Measurements from ENCODE around the gene BST1. TPM values are rescaled to one million over a fixed set of nuclear protein-coding genes. Genes with fewer than 3 reads are reported as not detected.
A peak's percentile ranks its signal among the peaks of the same experiment; 100 is the strongest.

Gene BST1
- total RNA-seq, 3 donors from 2014 or later (not counting 1 experiment from before 2014, with no cell fraction given): 1.8 to 6.4 (median 2.2) TPM

DNA sequence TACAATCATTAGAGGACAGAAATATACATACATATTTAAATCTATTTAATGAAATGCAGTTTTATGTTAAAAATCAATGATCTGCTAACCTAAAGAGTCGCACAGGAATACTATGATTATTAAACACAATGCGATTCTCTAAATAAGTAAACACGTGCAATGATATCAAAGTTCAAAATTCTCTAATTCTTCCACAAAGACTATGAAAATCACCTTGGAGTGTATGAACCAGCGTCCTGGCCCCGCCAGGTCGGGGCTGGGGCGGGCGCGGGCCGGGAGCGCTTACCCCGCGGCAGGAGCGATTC, 21.8 kb upstream of the BST1 start:
- H3K4me3 ChIP-seq (ENCODE audit: low read length): peak overlapping the region; percentile 93
- Mint-ChIP-seq H3K9me3 (no peaks in the 10 kb centered on the region), H3K27me3 (ENCODE audit: low read depth in 2 of 2) (no peaks in the 10 kb centered on the region), H3K36me3 (no peaks in the 10 kb centered on the region), H3K4me3 (peak overlapping the region; percentile 93), H3K4me1 (peaks cover 31 to 43% of the 10 kb centered on the region in 2 donors), H3K27ac (peak overlapping the region; percentile 97)
- ATAC-seq (no peak), DNase-seq (no peak)
- WGBS (ENCODE audit: insufficient coverage): 2% methylated on average over 14 of the region's 14 CpGs
- no peaks in the 10 kb centered on the region for H3K9me3 ChIP-seq (ENCODE audit: control insufficient read depth, insufficient read depth, low read length)
- intact Hi-C loops (cut with micrococcal nuclease): no loop called here
- H3K27me3 ChIP-seq (ENCODE audit: control insufficient read depth, insufficient read depth, low read length): no peaks in the 10 kb centered on the region
- H3K27ac ChIP-seq (ENCODE audit: low read length): peak overlapping the region; percentile 76
- peaks cover 4% of the 10 kb centered on the region for H3K4me1 ChIP-seq (ENCODE audit: control insufficient read depth, insufficient read depth, low read length)
- TF ChIP-seq, protein P1, sequence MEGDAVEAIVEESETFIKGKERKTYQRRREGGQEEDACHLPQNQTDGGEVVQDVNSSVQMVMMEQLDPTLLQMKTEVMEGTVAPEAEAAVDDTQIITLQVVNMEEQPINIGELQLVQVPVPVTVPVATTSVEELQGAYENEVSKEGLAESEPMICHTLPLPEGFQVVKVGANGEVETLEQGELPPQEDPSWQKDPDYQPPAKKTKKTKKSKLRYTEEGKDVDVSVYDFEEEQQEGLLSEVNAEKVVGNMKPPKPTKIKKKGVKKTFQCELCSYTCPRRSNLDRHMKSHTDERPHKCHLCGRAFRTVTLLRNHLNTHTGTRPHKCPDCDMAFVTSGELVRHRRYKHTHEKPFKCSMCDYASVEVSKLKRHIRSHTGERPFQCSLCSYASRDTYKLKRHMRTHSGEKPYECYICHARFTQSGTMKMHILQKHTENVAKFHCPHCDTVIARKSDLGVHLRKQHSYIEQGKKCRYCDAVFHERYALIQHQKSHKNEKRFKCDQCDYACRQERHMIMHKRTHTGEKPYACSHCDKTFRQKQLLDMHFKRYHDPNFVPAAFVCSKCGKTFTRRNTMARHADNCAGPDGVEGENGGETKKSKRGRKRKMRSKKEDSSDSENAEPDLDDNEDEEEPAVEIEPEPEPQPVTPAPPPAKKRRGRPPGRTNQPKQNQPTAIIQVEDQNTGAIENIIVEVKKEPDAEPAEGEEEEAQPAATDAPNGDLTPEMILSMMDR (IDR thresholded peaks at IDR 0.05): no peak
- H3K36me3 ChIP-seq (ENCODE audit: control insufficient read depth, insufficient read depth, low read length): no peaks in the 10 kb centered on the region

DNA sequence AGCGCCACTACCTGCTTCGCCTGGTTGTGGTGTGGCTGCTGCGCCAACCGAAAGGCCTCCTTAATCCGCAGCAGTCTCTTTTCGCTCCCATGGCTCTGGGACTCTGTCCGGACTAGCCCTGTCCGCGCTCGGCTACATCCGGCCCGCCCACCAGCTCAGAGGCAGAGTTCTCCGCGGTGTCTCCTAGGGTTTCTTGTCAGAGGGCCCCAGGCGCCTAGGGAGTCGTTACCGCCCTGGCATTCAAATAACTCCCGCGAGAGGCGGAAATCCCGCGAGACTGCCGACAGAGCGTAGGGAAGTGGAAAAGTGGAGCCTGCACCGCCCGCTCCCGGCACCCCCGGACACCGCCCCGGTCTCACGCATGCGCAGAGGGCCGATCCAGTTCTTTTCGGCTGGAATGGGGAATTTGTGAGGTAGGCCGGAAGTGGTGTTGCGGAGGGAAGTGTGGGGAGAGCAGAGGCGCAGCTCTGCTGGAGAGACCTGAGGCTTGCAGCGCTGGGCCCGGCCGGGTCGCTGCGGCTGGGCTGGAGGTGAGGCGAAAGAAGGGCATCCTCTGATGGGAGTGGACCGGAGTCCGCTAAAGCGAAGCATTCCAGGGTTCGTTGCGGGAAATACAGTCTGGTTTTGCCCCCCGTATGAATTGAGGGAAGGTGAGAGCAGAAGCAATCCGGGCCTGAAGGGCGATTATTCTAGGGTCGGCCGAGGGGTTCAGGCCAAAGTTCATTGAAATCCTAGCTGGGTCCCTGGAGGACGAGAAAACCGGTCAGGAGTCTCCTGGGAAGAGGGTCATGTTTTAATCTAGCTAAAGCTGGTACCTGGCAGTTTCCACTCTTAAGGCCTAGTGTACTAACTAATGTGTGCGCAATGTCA, 21.3 kb upstream of the BST1 start, which contains the start of gene FAM200B:
Gene FAM200B (plus strand): TSS at position 456 of the 870 bp plus-strand sequence. CDS start 5,151 bp downstream, outside the sequence.
- Mint-ChIP-seq H3K4me3 (peak within 1 kb of the TSS; percentile 93), H3K27ac (peak within 1 kb of the TSS; percentile 97), H3K9me3 (no peaks in the 10 kb centered on the region), H3K36me3 (no peaks in the 10 kb centered on the region), H3K27me3 (ENCODE audit: low read depth in 2 of 2) (no peaks in the 10 kb centered on the region), H3K4me1 (peaks cover 31 to 43% of the 10 kb centered on the region in 2 donors)
- H3K36me3 ChIP-seq (ENCODE audit: control insufficient read depth, insufficient read depth, low read length): peaks cover 4% of the 10 kb centered on the region
- no peaks in the 10 kb centered on the region for H3K27me3 ChIP-seq (ENCODE audit: control insufficient read depth, insufficient read depth, low read length)
- peaks cover 4% of the 10 kb centered on the region for H3K4me1 ChIP-seq (ENCODE audit: control insufficient read depth, insufficient read depth, low read length)
- under 1% methylated on average over 56 of the region's 56 CpGs for WGBS (ENCODE audit: insufficient coverage)
- DNase-seq: peak; percentile 95 to 96
- peak within 1 kb of the TSS; percentile 93 for H3K4me3 ChIP-seq (ENCODE audit: low read length)
- intact Hi-C loops (cut with micrococcal nuclease): loop anchor here (2.0 kb wide), 1 partner anchor 27 kb away; the partner anchor contains the start of gene FBXL5
- H3K27ac ChIP-seq (ENCODE audit: low read length): peak within 1 kb of the TSS; percentile 76
- ATAC-seq: peak; percentile 95 to 98 (median 96)
- TF ChIP-seq, protein P1 (IDR thresholded peaks at IDR 0.05): no peak
- H3K9me3 ChIP-seq (ENCODE audit: control insufficient read depth, insufficient read depth, low read length): no peaks in the 10 kb centered on the region

DNA sequence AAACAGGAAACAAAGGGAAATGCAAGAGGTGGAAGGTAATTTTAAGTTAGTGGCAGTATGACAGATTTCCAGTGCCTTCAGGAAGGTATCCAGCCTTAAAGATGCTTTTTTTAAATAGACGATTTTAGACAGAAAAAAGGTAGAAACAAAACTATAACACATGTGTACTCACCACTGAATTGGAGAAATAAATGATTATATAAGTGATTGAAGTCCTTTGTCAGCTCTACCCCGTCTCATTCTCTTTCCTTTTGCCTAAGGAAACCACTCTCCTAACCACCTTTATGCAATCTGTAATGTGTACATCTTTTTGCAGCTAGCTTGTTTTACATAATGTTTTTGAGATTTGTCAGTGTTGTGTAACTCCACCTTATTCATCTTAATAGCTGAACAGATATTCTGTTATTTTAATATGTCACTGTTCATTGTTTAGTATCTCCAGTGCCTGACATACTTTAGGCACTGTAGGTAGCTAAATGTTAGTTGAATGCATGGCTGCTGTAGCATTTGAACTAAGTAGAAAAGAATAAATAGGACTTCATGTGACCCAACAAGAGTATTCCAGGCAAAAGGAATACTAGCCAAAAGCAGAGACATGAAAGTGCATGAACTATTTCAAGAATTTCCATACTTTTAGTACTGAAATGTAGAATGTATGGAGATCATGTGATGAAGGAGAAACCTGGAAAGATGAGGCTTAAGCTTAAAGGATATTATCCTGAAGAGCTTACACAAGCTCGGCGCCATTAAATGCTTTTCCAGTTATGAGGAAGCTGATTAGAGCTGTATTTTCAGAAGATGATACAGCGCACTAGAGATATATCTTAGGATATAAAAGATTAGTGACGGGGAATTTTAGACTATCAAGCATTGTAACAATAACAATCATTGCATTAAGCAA, 20.4 kb upstream of the BST1 start:
- H3K4me1 Mint-ChIP-seq: peaks cover 31 to 43% of the 10 kb centered on the region in 2 donors
- intact Hi-C loops (cut with micrococcal nuclease): loop anchor here (2.0 kb wide), 1 partner anchor 28 kb away; the partner anchor contains the start of gene FBXL5

More for the DNA sequence above, 20.4 kb upstream of the BST1 start:
- Histone ChIP-seq H3K27me3 (ENCODE audit: control insufficient read depth, insufficient read depth, low read length) (no peaks in the 10 kb centered on the region), H3K36me3 (ENCODE audit: control insufficient read depth, insufficient read depth, low read length) (peaks cover 12% of the 10 kb centered on the region), H3K27ac (ENCODE audit: low read length) (peak overlapping the region; percentile 76), H3K4me1 (ENCODE audit: control insufficient read depth, insufficient read depth, low read length) (peaks cover 4% of the 10 kb centered on the region), H3K9me3 (ENCODE audit: control insufficient read depth, insufficient read depth, low read length) (no peaks in the 10 kb centered on the region), H3K4me3 (ENCODE audit: low read length) (peak overlapping the region; percentile 93)
- 100% methylated on average over 2 of the region's 6 CpGs for WGBS (ENCODE audit: insufficient coverage)
- Mint-ChIP-seq H3K36me3 (no peaks in the 10 kb centered on the region), H3K27me3 (ENCODE audit: low read depth in 2 of 2) (no peaks in the 10 kb centered on the region), H3K4me3 (peak overlapping the region; percentile 93), H3K27ac (peak overlapping the region; percentile 97), H3K9me3 (no peaks in the 10 kb centered on the region)
- DNase-seq (no peak), ATAC-seq (no peak)
- TF ChIP-seq, protein P1 (IDR thresholded peaks at IDR 0.05): no peak
